Epidermal melanocyte (primary cell): Measurements from ENCODE around the gene VAMP2.

Experiments used
- DNase-seq: peaks from one replicate; pipeline ENCODE4 v3.0.0; 2011; ENCODE audit warnings: low spot score; ENCODE audit not compliant: insufficient read length

Gene VAMP2

GRCh38 chr17:8123695-8124349, 38.9 kb downstream of the VAMP2 start, which contains the start of gene HES7:
Gene HES7 (minus strand): TSS chr17:8124106. CDS start chr17:8124084, 22 bp downstream.
- no peak for DNase-seq

GRCh38 chr17:8122924-8123694, 39.6 kb downstream of the VAMP2 start:
- DNase-seq, result no peak

- no peak for DNase-seq
These were observed 40.3 kb downstream of the VAMP2 start for GRCh38 chr17:8122422-8122923.

GRCh38 chr17:8121681-8122421, 40.9 kb downstream of the VAMP2 start:
- DNase-seq, result no peak

- no peak for DNase-seq
These were observed 41.4 kb downstream of the VAMP2 start for GRCh38 chr17:8121407-8121680.

- DNase-seq, result no peak
These were observed 42.0 kb downstream of the VAMP2 start for GRCh38 chr17:8120520-8121406.

DNA sequence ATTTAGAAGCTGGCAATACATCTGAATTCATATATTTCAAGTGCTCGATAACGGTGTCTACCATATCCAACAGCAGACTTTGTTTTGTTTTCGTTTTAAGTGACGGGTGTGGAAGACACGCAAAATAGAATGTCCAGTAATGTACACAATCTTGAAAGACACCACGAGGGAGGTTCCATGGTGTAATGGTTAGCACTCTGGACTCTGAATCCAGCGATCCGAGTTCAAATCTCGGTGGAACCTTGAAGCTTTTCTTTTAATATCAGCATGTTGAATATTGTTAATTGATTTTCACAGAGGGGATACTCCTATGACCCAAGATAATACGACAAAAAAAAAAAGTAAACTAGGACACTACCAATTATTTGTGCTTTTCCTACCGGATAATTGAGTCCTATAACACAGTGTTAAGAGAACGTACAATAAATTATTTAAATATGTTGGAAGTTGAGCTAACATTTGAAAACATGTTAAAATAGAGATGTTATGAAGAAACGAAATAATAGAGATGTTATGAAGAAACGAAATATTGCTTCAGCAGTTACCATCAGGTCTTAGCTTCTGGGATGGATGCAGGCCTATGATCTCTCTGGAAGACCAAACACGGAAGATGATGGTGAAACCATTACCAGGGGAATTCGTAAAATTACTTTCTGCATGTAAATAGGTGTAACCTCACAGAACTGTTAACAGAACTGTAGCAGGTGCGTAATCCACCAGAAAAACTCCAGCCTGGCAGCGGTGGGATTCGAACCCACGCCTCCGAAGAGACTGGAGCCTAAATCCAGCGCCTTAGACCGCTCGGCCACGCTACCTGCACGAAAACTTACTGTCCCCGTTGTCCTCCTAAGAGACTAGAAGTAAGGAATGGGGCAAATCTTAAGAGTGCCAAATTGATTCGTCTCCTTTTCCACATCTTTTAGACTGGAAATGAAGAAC, 42.9 kb downstream of the VAMP2 start:
- DNase-seq, result no peak

GRCh38 chr17:8118769-8119580, 43.8 kb downstream of the VAMP2 start:
- DNase-seq, result peak; percentile 82

- no peak for DNase-seq
These were observed 44.6 kb downstream of the VAMP2 start, which contains the start of gene ALOXE3 for GRCh38 chr17:8117980-8118768. Gene ALOXE3 (minus strand): TSS chr17:8118514. CDS start chr17:8117990, 524 bp downstream.

DNA sequence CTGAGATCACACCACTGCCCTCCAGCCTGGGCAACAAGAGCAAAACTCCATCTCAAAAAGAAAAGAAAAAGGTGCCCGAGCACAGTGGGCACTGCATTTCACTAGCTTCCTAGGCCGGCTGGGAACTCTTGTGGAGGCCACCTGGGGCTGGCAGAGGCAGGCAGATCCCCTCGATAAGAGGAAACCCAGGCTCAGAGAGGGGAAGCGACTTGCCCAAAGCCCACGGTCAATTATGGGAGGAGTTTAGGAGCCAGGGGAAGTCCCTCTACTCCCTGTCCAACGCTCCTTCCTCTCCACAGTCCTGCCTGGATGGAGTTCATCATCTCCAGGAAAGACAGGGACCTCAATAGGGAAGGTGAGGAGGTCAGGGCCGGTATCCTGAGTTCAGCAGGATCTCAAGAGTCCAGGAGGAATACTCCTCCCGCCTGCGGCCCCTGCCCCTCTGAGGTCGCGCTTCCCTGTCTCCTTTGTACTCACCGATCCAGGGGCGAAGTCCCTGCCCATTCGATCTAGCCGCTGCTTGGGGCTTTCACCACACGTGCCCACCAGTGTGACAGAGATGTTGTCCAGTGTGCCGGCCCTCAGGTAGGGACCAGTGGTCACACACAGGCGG, 45.3 kb downstream of the VAMP2 start:
- DNase-seq, result no peak

GRCh38 chr17:8116776-8117175, 46.0 kb downstream of the VAMP2 start:
- no peak for DNase-seq

DNA sequence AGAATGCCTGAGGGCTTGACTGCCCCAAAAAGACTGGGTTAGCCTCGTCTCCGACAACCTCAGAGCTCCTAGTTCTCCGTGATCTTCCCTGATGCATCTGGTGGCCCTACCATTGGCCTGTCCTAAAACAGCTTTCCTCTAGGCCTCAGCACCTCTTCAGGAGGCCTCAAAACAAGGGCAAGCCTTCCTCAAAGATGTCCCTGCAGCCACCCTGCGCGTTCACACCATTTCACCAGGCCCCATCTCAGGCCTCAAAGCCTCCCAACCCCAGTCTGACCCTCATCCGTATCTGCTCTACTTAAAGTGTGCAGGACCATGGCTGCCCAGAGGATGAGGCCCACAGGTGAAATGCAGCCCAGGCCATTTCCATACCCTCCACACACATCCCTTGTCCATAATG, 51.8 kb downstream of the VAMP2 start:
- DNase-seq, result no peak

- DNase-seq, result no peak
These were observed 52.3 kb downstream of the VAMP2 start for GRCh38 chr17:8110456-8110804.

DNA sequence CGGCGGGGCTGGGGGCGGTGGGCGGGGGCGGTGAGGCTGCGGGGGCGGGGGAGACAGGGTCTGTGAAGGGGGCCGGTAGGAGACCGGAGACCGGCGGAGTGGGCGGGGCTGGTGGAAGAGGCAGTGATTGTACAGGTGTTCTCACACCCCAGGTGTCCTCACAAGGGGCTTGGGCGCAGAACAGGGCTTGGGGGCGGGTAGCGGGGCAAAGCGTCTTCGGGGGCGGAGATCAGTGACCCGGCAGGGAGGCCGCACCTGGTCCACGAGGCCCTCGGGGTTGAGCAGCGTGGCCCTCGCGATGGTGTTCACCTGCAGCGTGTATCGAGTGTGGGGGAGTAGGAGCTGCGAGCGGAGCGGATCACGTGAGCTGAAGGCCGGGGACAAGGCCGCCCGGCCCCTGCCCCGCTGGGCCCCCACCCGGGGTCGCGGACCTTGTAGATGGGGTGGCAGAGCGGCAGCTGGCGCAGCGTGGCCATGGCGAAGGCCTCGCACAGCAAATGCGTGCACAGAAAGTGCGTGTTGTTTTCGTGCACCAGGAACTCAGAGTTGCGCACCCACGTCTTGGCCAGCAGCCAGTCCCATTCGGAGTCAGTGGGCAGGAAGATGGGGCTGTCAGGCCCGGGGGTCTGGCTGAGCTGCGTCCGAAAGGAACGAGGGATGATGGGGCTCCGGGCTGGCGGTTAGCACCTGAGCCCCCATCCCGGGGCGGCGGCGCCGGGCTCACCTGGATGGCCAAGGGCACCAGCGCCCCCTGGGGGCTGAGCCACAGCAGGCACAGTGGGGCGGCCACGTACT, 52.9 kb downstream of the VAMP2 start:
- DNase-seq, result no peak
